GM19025 (cell line): ENCODE data around the gene THADA.
A peak's percentile ranks its signal among the peaks of the same experiment; 100 is the strongest.
"Not testable (repeated sequence)": the region's sequence is repeated elsewhere in the genome, so short reads cannot be mapped to it uniquely, and the experiment has no call there.

Experiments
- ATAC-seq: cut with Tn5 transposase; IDR thresholded peaks from one replicate; pipeline ENCODE4 v1.9.1; 2021; ENCODE audit warnings: mild to moderate bottlenecking, low read depth, moderate library complexity; ENCODE audit not compliant: unreplicated experiment

The THADA gene

GRCh38 chr2:43605079-43605655 lies 9.3 kb upstream of the THADA start:
- no peak for ATAC-seq

- no peak for ATAC-seq
These were observed 8.8 kb upstream of the THADA start for GRCh38 chr2:43604674-43605073.

- ATAC-seq, result not testable (repeated sequence)
These were observed 4.8 kb upstream of the THADA start for GRCh38 chr2:43600596-43600995.

DNA sequence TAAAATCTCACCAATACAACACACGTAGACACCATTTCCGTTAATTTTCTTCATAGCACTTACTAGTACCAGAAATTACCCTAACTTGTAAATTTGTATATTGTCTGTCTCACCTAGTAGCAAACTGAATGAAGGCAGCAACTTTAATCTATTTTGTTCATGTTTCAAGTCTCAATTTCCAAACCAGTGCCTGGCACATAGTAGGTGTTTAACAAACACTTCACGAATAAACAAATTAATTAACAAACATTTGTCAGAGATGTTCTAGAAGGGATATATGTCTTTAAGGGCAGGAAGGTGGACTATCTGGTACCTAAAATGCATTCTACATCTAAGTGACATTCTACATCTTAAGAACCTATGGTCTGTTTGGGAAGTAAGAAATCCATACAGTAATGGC lies 963 bp downstream of the THADA start:
- no peak for ATAC-seq

DNA sequence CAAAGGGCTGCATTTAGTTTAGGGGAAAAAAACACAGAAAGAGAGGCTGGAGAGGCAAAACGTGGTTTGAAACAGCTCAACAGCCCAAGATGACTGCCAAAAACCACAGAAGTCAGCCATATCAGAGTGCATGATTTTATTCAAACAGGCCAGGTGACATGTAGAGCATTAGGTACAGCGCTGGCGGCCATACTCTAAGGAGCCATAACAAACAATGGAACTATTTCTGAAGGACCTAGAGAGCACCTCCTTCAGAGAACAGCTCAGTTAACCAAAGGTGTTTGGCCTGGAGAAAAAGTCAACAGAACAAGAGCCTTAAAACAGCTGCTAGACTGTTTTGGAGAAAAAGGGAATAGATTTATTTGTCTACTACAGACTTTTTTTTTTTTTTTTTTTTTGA lies 2.6 kb downstream of the THADA start:
- no peak for ATAC-seq

- ATAC-seq, result no peak
These were observed 3.4 kb downstream of the THADA start for GRCh38 chr2:43592443-43592842.

DNA sequence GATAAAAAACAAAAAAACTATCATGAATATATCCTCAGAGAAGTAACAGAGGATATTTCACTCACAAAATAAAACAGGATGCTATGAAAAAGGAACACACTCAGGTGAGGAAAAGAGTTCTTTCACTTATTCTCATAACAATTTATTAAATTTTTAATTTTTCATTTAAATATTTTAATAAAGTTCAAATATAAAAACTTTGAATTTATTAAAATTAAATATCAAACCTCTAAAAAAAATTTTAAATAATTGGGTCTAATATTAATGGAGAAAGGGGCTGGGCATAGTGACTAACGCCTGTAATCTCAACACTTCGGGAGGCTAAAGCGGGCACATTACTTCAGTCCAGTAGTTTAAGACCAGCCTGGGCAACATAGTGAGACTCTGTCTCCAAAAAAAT lies 10.1 kb downstream of the THADA start:
- no peak for ATAC-seq

DNA sequence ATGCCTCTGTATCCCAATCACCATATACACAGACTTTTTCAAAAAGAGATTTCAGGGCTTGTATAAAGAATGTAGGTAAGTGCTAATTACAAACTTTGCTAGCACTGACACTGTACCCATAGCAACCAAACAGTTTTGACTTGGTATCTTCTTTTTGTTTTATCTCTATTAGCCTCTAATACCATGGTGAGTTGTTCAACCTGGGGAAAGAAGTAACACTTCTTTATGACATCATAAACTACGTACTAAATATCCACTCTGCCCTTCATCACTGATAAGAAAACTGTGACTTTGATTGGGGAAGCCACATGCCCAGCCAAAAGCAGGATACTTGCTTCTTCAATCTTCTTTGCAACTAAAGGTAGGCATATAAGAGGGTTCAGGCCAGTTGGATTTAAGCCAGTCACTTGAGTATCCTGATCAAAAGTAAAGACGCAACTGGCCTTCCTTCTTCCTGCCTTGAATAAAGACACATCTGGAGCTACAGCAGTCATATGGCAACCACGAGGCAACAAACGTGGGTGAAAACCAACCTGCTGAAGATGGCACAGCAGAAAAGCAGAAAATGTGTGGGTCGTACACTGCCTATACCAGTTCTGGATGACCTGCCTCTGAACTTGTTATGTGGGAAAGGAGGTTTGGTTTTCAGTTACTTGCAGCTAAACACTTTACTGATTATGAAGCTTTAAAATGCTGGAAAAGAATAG lies 16.4 kb downstream of the THADA start:
- no peak for ATAC-seq

- ATAC-seq, result no peak
These were observed 18.6 kb downstream of the THADA start for GRCh38 chr2:43576981-43577892.

DNA sequence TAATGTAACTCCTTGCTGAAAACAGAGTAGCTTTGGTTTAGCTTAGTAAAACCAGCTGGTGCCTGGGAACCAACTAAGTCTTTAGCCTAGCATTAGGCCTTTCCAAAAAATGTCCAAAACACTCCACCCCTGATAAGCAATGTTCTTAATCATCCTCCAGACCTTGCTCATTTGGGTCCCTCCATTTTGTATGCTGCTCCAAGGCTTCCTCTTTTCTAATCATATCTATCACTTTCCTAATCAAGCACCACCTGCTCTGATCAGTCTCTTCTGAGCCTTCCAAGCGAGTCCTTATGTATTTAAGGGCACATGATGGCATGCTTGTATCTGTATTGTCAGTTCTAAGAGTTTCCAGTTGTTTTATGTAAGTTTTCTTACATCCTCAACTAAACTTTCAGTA lies 23.6 kb downstream of the THADA start:
- no peak for ATAC-seq

- peak; percentile 82 for ATAC-seq
These were observed 25.9 kb downstream of the THADA start for GRCh38 chr2:43569921-43570320.

DNA sequence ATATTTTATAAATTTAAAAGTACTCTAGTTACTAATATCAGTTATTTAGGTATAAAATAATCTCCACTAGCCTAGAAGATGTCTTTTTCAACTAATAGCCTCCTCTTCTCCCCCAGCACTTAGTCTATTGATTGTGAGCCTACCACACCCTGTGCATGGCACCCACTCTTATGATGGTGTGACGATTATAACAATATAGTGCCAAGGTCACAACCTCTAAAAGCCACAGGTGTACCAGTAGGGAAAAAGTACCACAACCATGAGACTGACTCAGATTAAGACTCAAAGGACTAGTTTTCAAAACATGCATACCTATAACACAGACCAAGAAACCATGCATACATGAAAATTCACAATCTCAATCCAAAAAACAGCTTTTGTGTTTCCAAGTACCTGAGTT lies 27.6 kb downstream of the THADA start:
- ATAC-seq, result no peak

GRCh38 chr2:43566461-43566729 lies 29.4 kb downstream of the THADA start:
- ATAC-seq, result no peak

GRCh38 chr2:43563679-43564078 lies 32.2 kb downstream of the THADA start:
- ATAC-seq, result no peak

GRCh38 chr2:43560231-43560547 lies 35.6 kb downstream of the THADA start:
- no peak for ATAC-seq

GRCh38 chr2:43559391-43560230 lies 36.2 kb downstream of the THADA start:
- ATAC-seq, result peak; percentile 87

DNA sequence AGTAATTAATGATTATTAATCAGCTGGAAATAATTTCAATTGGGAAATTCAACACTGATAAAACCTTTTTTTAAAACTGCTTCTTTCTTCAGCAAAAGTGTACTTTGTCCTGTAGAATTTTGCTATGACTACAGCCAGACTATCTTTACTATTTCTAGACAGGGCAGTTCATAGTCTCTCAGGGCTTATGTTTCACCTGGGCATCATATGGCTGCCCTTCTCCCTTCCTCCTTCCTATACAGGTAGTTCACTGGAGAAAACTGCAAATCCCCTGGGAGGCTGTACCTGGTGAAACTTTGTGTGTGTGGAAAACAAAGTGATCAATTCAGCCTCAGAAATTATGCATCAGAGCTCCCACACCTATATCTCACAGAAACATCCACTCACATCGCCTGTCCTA lies 38.6 kb downstream of the THADA start:
- ATAC-seq, result no peak

DNA sequence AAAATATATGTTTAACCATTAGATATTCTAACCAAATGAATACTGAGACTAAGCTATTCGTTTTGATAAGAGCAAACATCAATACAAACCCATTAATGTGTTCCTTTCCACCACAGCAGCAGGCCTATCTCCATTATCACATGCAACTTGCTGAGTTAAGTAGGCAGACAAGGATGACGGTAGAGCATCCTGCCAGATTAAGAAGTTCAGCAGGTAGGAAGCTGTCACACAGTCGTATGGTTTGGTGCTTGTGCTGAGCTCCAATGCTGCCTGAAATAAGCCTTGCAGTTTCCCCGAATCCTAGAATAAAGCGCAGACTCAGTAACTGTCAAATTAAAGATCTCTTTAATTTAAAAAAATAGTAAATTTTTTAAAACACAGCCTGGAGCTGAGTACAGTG lies 39.6 kb downstream of the THADA start:
- no peak for ATAC-seq

DNA sequence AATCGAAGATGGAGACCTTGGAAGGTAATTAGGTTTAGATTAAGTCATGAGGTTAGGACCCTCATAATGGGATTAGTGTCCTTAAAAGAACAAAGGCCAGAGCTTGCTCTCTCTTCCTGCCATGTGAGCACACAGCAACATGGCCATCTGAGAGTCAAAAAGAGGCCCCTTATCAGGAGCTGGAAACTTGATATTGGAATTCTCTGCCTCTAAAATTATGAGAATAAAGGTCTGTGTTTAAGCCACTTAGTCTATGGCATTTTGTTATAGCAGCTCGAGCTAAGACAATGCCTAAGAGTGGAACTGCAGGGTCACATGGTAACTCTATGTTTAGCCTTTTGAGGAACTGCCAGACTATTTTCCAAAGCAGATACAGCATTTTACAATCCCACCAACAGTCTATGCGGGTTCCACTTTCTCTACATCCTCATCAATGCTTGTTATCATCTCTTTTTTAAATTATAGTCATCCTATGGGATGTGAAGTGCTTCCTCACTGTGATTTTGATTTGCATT lies 42.4 kb downstream of the THADA start:
- no peak for ATAC-seq

GRCh38 chr2:43551990-43552389 lies 43.8 kb downstream of the THADA start:
- ATAC-seq, result no peak

- ATAC-seq, result not testable (repeated sequence)
These were observed 47.5 kb downstream of the THADA start for GRCh38 chr2:43548381-43548780.
